Lower lobe of right lung (tissue), 2 donors: ENCODE results near the gene PNMA5. TPM values are rescaled to one million over a fixed set of nuclear protein-coding genes. Genes with fewer than 3 reads are reported as not detected.
"Not testable (repeated sequence)": the region's sequence is repeated elsewhere in the genome, so short reads cannot be mapped to it uniquely, and the experiment has no call there.

ENCODE experiments used
- ATAC-seq, 2 donors: fragments of 200-7000 bp; cut with Tn5 transposase; one replicate each; pipeline ENCODE4 v1.9.1; 2020 to 2022; ENCODE audit warnings: mild to moderate bottlenecking in 2 of 2, moderate library complexity in 2 of 2
- DNase-seq: peaks from one replicate; pipeline ENCODE4 v3.0.0-alpha.2; 2020
- H3K27ac ChIP-seq: fragments of 200-600 bp; one replicate; pipeline ENCODE4 v1.8.0; 2022
- H3K27me3 ChIP-seq: fragments of 200-600 bp; one replicate; pipeline ENCODE4 v1.8.0; 2022; ENCODE audit warnings: low read depth
- H3K36me3 ChIP-seq: fragments of 200-600 bp; one replicate; pipeline ENCODE4 v1.8.0; 2022; ENCODE audit warnings: mild to moderate bottlenecking
- H3K4me1 ChIP-seq: fragments of 200-600 bp; one replicate; pipeline ENCODE4 v1.8.0; 2022
- H3K4me3 ChIP-seq: fragments of 200-600 bp; one replicate; pipeline ENCODE4 v1.8.0; 2022; ENCODE audit warnings: mild to moderate bottlenecking
- H3K9me3 ChIP-seq: fragments of 200-600 bp; one replicate; pipeline ENCODE4 v1.8.0; 2022
- intact Hi-C: fragments of 100-400 bp; cut with DNase I; formaldehyde crosslinking; loops from one replicate; pipeline ENCODE4 v1.11.0; 2022
- long read RNA-seq: library from polyadenylated mRNA; unstranded; transcript quantifications from one replicate; pipeline ENCODE4 v2.0.0, GENCODE V29; 2021
- total RNA-seq: library from RNA; stranded (reverse); fragmentation: NEBNext Ultra II Directional; extraction: Animal tissue kit (Norgen Biotek cat#: 25700); gene quantifications from one replicate; pipeline ENCODE4 v1.2.1, GENCODE V29; 2021
- TF ChIP-seq, protein P1 (sequence below): fragments of 200-600 bp; IDR thresholded peaks from one replicate; pipeline ENCODE4 v1.8.0; 2022; ENCODE audit warnings: antibody characterized with exemption, mild to moderate bottlenecking
- donor health status: DM: no; HTN: yes; CAD: no; lungs with severe emphysema.

Gene PNMA5
- total RNA-seq = 0.18 TPM
- long read RNA-seq = 0 reads

DNA sequence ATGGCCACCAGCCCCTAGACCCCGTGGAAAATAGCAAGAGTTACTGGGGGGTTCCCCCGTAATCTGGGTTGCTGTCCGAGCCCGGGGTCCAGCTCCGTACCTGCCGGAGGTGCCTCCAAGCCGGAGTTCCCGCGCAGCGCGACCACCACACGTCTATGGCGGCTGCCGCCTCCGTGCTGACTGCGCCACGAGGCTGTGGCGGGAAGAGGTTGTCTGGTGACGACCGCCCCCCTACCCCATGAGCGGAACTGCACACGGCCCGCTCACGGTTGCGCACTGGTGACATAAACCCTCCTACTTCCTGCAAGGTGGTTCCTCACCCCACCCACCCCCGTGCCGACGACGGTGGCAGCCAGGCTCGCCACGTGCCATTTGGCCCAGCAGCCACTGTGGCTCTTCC lies at the start of gene PNMA5:
PNMA5 (minus strand) TSS at position 184 of the 400 bp plus-strand sequence. CDS start 2,518 bp downstream, outside the sequence.
- H3K36me3 ChIP-seq = no peaks in the 10 kb centered on the region
- ATAC-seq = no peak
- no peak for DNase-seq
- no peak within 1 kb of the TSS for H3K4me3 ChIP-seq
- H3K27ac ChIP-seq = no peak within 1 kb of the TSS
- H3K27me3 ChIP-seq = no peaks in the 10 kb centered on the region
- intact Hi-C loops = no loop called here
- TF ChIP-seq, protein P1, sequence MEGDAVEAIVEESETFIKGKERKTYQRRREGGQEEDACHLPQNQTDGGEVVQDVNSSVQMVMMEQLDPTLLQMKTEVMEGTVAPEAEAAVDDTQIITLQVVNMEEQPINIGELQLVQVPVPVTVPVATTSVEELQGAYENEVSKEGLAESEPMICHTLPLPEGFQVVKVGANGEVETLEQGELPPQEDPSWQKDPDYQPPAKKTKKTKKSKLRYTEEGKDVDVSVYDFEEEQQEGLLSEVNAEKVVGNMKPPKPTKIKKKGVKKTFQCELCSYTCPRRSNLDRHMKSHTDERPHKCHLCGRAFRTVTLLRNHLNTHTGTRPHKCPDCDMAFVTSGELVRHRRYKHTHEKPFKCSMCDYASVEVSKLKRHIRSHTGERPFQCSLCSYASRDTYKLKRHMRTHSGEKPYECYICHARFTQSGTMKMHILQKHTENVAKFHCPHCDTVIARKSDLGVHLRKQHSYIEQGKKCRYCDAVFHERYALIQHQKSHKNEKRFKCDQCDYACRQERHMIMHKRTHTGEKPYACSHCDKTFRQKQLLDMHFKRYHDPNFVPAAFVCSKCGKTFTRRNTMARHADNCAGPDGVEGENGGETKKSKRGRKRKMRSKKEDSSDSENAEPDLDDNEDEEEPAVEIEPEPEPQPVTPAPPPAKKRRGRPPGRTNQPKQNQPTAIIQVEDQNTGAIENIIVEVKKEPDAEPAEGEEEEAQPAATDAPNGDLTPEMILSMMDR = no peak
- no peaks in the 10 kb centered on the region for H3K9me3 ChIP-seq
- no peaks in the 10 kb centered on the region for H3K4me1 ChIP-seq

- H3K27me3 ChIP-seq = no peaks in the 10 kb centered on the region
- peak; percentile 84 for DNase-seq
- ATAC-seq = peak; percentile 87 to 94
- intact Hi-C loops = no loop called here
- no peaks in the 10 kb centered on the region for H3K9me3 ChIP-seq
- H3K4me1 ChIP-seq = no peaks in the 10 kb centered on the region
- H3K4me3 ChIP-seq = peak overlapping the region; percentile 42
- no peaks in the 10 kb centered on the region for H3K36me3 ChIP-seq
- TF ChIP-seq, protein P1 = peak; percentile 80
- H3K27ac ChIP-seq = peak overlapping the region; percentile 62
These were observed 38.6 kb upstream of the PNMA5 start for GRCh38 chrX:153032397-153033118.

GRCh38 chrX:153030801-153031200 lies 36.9 kb upstream of the PNMA5 start:
- no peaks in the 10 kb centered on the region for H3K27me3 ChIP-seq
- no peaks in the 10 kb centered on the region for H3K9me3 ChIP-seq
- ATAC-seq (no peak), DNase-seq (no peak)
- H3K36me3 ChIP-seq = no peaks in the 10 kb centered on the region
- intact Hi-C loops = no loop called here
- H3K27ac ChIP-seq = no peak overlapping the region
- no peaks in the 10 kb centered on the region for H3K4me1 ChIP-seq
- TF ChIP-seq, protein P1 = no peak
- H3K4me3 ChIP-seq = no peak overlapping the region

DNA sequence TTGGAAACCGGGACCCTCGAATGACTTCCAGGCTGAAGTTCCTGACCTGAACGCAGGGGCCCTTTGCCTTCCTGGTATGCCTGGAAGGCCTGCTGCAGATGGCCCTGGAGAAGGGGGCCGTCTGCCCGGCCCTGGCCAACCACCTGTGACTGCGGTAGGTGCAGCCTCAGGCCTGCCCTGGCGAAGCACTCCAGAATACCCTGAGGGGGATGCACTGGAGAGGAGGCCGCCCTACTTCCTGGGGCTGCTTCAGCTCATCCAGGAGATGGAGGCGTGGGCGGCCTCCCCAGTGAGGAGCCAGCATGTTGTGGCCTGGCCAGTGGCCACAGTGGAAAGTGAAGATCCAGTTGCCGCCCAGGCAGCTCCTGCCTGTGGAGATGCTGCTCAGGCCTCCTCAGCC lies 36.0 kb upstream of the PNMA5 start:
- DNase-seq = no peak
- Histone ChIP-seq H3K36me3 (no peaks in the 10 kb centered on the region), H3K4me1 (no peaks in the 10 kb centered on the region), H3K4me3 (no peak overlapping the region), H3K9me3 (no peaks in the 10 kb centered on the region), H3K27me3 (no peaks in the 10 kb centered on the region), H3K27ac (no peak overlapping the region)
- no peak for ATAC-seq
- intact Hi-C loops = no loop called here
- TF ChIP-seq, protein P1 = no peak

GRCh38 chrX:153029162-153029561 lies 35.2 kb upstream of the PNMA5 start:
- H3K9me3 ChIP-seq = no peaks in the 10 kb centered on the region
- H3K27ac ChIP-seq = no peak overlapping the region
- DNase-seq = no peak
- H3K36me3 ChIP-seq = no peaks in the 10 kb centered on the region
- TF ChIP-seq, protein P1 = no peak
- ATAC-seq = no peak
- H3K4me1 ChIP-seq = no peaks in the 10 kb centered on the region
- intact Hi-C loops = no loop called here
- H3K4me3 ChIP-seq = no peak overlapping the region
- no peaks in the 10 kb centered on the region for H3K27me3 ChIP-seq

DNA sequence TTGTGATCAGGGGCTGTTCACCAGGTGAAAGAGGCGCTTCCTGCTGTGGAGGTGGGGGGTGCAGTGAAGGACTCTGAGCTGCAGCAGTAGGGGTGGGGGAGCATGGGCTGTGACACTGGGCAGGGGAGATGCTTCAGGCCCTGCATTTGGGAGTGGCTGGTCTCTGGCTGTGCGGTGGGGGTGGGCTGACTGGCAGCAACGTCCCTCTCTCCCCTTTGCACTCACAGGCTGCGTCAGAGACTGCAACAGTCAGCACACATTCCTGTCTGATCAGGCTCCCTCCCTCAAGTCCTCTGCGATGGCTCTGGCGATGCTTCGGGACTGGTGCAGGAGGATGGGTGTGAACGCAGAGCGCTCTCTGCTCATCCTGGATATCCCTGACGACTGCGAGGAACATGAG lies 34.6 kb upstream of the PNMA5 start:
- H3K4me1 ChIP-seq, H3K27me3 ChIP-seq, DNase-seq, ATAC-seq, H3K27ac ChIP-seq, H3K4me3 ChIP-seq, H3K9me3 ChIP-seq, intact Hi-C loops, H3K36me3 ChIP-seq: not testable (repeated sequence)

DNA sequence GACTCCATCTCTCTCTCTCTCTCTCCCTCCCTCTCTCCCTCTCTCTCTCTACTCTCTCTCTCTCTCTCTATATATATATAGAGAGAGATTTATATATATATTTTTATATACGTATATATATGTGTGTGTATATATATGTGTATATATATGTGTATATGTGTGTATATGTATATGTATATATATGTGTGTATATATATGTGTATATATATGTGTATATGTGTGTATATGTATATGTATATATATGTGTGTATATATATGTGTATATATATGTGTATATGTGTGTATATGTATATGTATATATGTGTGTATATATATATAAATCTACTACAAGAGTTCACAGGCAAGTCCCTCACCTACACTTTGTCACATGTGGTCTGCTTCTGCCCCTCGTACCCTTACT lies 32.6 kb upstream of the PNMA5 start:
- intact Hi-C loops, H3K9me3 ChIP-seq, H3K27me3 ChIP-seq, H3K4me3 ChIP-seq, ATAC-seq, H3K4me1 ChIP-seq, H3K36me3 ChIP-seq, H3K27ac ChIP-seq, DNase-seq: not testable (repeated sequence)
